Endodermal cell (in vitro differentiated cells): ENCODE data around the gene TM2D3. TPM values are rescaled to one million over a fixed set of nuclear protein-coding genes. Genes with fewer than 3 reads are reported as not detected.
A peak's percentile ranks its signal among the peaks of the same experiment; 100 is the strongest.

Experiments used
- DNase-seq: peaks from one replicate; pipeline ENCODE4 v3.0.0-alpha.2; 2017
- H3K27ac ChIP-seq: 2 replicates; pipeline ENCODE4 v1.5.1; 2013; ENCODE audit warnings: mild to moderate bottlenecking, low read depth, low read length, moderate library complexity
- H3K27me3 ChIP-seq: 2 replicates; pipeline ENCODE4 v1.6.1; 2013; ENCODE audit warnings: mild to moderate bottlenecking, low read length, moderate library complexity; ENCODE audit not compliant: insufficient read depth, control insufficient read depth, poor library complexity, severe bottlenecking
- H3K36me3 ChIP-seq: 2 replicates; pipeline ENCODE4 v1.7.0; 2013; ENCODE audit warnings: mild to moderate bottlenecking, low read length, moderate library complexity; ENCODE audit not compliant: control insufficient read depth, insufficient read depth
- H3K4me1 ChIP-seq: one replicate; pipeline ENCODE4 v1.7.0; 2013; ENCODE audit warnings: low read length; ENCODE audit not compliant: control insufficient read depth, insufficient read depth
- H3K4me3 ChIP-seq: 2 replicates; pipeline ENCODE4 v1.5.1; 2013; ENCODE audit warnings: mild to moderate bottlenecking, low read length, moderate library complexity
- H3K9ac ChIP-seq: 2 replicates; pipeline ENCODE4 v1.6.1; 2013; ENCODE audit warnings: mild to moderate bottlenecking, low read length, moderate library complexity; ENCODE audit not compliant: poor library complexity, severe bottlenecking; ENCODE audit errors: extremely low read depth
- H3K9me3 ChIP-seq: 2 replicates; pipeline ENCODE4 v1.6.1; 2013; ENCODE audit warnings: mild to moderate bottlenecking, low read length, moderate library complexity; ENCODE audit not compliant: control insufficient read depth
- H3K27ac Mint-ChIP-seq: 2 replicates; pipeline ENCODE4 v1.8.0; 2020; ENCODE audit warnings: mixed read lengths
- H3K27me3 Mint-ChIP-seq: 2 replicates; pipeline ENCODE4 v1.8.0; 2021; ENCODE audit warnings: mild to moderate bottlenecking, mixed read lengths; ENCODE audit not compliant: insufficient read depth
- H3K36me3 Mint-ChIP-seq: 2 replicates; pipeline ENCODE4 v1.8.0; 2020; ENCODE audit warnings: low read depth, mixed read lengths
- H3K4me1 Mint-ChIP-seq: 2 replicates; pipeline ENCODE4 v1.8.0; 2020; ENCODE audit warnings: mixed read lengths
- H3K4me3 Mint-ChIP-seq: 2 replicates; pipeline ENCODE4 v1.8.0; 2020; ENCODE audit warnings: mild to moderate bottlenecking, moderate library complexity, mixed read lengths
- H3K9me3 Mint-ChIP-seq: 2 replicates; pipeline ENCODE4 v1.8.0; 2020; ENCODE audit warnings: mild to moderate bottlenecking, mixed read lengths
- WGBS, 2 experiments: methylation state at CpG; one replicate each; pipeline versions ENCODE4 v1.1.5 to v1.1.7; 2013; ENCODE audit warnings: missing lambda C conversion rate in 2 of 2, mixed read lengths in 1 of 2; ENCODE audit not compliant: insufficient coverage in 1 of 2, insufficient read length in 1 of 2; 5-methylcytosine and 5-hydroxymethylcytosine counted together
- total RNA-seq, 2 donors: library from RNA; stranded (reverse); fragmentation: NEBNext Ultra II Directional in 1 of 2; extraction: Animal tissue kit (Norgen Biotek cat#: 25700) in 1 of 2; gene quantifications; 2 replicates in 1 of 2; 3 replicates in 1 of 2; pipeline ENCODE4 v1.2.1, GENCODE V29; 2021
- TF ChIP-seq, protein P1 (sequence below): fragments of 200-600 bp; sonication (generic); conservative IDR thresholded peaks from 2 replicates; pipeline ENCODE4 v1.5.0; 2021; ENCODE audit warnings: antibody characterized with exemption, mild to moderate bottlenecking

Gene TM2D3
- total RNA-seq, 2 donors from 2014 or later = 33.4 to 34.0 TPM

DNA sequence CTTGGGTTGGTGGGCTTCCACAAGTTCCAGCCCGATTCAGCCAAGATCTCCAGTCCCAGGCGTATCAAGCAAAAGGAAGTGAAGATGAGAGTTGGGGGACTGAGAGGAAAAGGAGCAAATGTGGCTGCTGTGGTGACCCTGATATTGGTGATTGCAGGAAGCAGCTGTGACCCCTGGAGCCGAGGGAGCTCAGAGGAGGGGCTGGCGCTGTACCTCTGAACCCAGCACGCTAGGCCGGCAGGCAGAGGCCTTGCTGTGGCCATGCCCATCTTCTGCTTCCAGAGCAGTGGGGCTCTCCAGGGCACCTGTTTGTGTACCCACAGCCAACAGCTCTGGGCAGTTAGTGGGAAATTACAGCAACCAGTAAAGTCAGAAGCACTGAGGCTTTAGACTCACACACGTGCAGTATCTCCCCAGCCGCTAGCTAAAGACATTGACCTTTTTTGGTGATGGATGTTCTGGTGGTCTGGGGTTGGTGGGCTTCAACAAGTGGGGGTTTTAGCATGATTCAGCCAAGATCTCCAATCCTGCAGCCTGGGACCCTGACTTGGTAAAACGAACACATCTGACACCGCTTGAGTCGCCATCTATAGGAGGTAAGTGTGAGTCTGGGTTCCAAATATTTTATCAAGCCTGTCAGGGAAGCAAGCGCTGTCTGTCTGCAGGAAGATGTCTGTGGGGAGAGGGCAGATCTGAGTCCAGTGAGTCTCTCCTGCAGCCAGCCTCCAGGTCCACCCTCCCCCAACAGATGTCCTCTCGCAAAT, 33.1 kb downstream of the TM2D3 start:
- H3K9me3 ChIP-seq = peaks cover 8% of the 10 kb centered on the region
- Mint-ChIP-seq H3K4me3 (no peak overlapping the region), H3K27me3 (peaks cover 19% of the 10 kb centered on the region), H3K36me3 (peaks cover 7% of the 10 kb centered on the region), H3K4me1 (peaks cover 14% of the 10 kb centered on the region), H3K9me3 (peaks cover 9% of the 10 kb centered on the region), H3K27ac (no peak overlapping the region)
- H3K4me3 ChIP-seq = no peak overlapping the region
- peaks cover 3% of the 10 kb centered on the region for H3K4me1 ChIP-seq
- H3K27ac ChIP-seq = peak overlapping the region; percentile 4
- no peak for DNase-seq
- H3K27me3 ChIP-seq = no peaks in the 10 kb centered on the region
- no peaks in the 10 kb centered on the region for H3K36me3 ChIP-seq
- H3K9ac ChIP-seq = no peak overlapping the region
- TF ChIP-seq, protein P1, sequence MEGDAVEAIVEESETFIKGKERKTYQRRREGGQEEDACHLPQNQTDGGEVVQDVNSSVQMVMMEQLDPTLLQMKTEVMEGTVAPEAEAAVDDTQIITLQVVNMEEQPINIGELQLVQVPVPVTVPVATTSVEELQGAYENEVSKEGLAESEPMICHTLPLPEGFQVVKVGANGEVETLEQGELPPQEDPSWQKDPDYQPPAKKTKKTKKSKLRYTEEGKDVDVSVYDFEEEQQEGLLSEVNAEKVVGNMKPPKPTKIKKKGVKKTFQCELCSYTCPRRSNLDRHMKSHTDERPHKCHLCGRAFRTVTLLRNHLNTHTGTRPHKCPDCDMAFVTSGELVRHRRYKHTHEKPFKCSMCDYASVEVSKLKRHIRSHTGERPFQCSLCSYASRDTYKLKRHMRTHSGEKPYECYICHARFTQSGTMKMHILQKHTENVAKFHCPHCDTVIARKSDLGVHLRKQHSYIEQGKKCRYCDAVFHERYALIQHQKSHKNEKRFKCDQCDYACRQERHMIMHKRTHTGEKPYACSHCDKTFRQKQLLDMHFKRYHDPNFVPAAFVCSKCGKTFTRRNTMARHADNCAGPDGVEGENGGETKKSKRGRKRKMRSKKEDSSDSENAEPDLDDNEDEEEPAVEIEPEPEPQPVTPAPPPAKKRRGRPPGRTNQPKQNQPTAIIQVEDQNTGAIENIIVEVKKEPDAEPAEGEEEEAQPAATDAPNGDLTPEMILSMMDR = no peak
- 92 to 93% methylated on average over 9 to 13 of the region's 13 CpGs for WGBS, 2 experiments

DNA sequence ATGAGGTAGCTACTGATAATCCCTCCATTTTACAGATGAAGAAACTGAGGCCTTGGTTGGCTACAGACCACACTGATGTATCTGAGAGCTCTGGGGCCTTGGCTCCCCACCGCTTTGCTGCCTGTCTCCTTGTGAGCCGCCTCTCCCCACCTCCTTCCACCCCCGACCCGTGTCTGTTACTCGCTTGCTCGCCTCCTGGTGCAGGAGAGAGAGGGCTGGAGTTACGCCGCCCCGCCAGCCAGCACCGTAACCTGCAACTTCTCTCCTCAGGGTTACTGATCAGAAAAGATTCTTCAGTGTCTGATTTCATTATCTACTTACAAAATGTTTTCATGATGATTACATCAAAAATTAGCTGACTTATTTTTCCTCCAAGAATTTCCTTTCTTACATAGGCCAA, 34.1 kb downstream of the TM2D3 start:
- H3K36me3 Mint-ChIP-seq = no peaks in the 10 kb centered on the region
- peaks cover 19% of the 10 kb centered on the region for H3K27me3 Mint-ChIP-seq
- no peak overlapping the region for H3K9ac ChIP-seq
- no peaks in the 10 kb centered on the region for H3K36me3 ChIP-seq
- H3K9me3 ChIP-seq = peaks cover under 1% of the 10 kb centered on the region
- no peak overlapping the region for H3K4me3 Mint-ChIP-seq
- H3K9me3 Mint-ChIP-seq = peaks cover 2% of the 10 kb centered on the region
- DNase-seq = no peak
- no peak overlapping the region for H3K4me3 ChIP-seq
- no peak overlapping the region for H3K27ac Mint-ChIP-seq
- no peaks in the 10 kb centered on the region for H3K27me3 ChIP-seq
- H3K4me1 Mint-ChIP-seq = peaks cover 14% of the 10 kb centered on the region
- peaks cover 3% of the 10 kb centered on the region for H3K4me1 ChIP-seq
- no peak overlapping the region for H3K27ac ChIP-seq
- TF ChIP-seq, protein P1 = no peak
- 95% methylated on average over 10 of the region's 10 CpGs; no CpG with 5 or more reads in 1 of the 2 experiments for WGBS, 2 experiments

GRCh38 chr15:101617390-101617965, 34.7 kb downstream of the TM2D3 start:
- H3K27ac ChIP-seq = no peak overlapping the region
- Mint-ChIP-seq H3K27ac (no peak overlapping the region), H3K9me3 (no peaks in the 10 kb centered on the region), H3K36me3 (no peaks in the 10 kb centered on the region), H3K4me3 (no peak overlapping the region), H3K4me1 (peaks cover 14% of the 10 kb centered on the region), H3K27me3 (peaks cover 19% of the 10 kb centered on the region)
- DNase-seq = no peak
- H3K36me3 ChIP-seq = no peaks in the 10 kb centered on the region
- TF ChIP-seq, protein P1 = no peak
- H3K9me3 ChIP-seq = no peaks in the 10 kb centered on the region
- no peak overlapping the region for H3K9ac ChIP-seq
- H3K4me3 ChIP-seq = no peak overlapping the region
- WGBS, 2 experiments = 94 to 97% methylated on average over 11 to 17 of the region's 17 CpGs
- H3K4me1 ChIP-seq = peaks cover 3% of the 10 kb centered on the region
- no peaks in the 10 kb centered on the region for H3K27me3 ChIP-seq
